CD4-positive, alpha-beta memory T cell (primary cell): ENCODE measurements around the gene IMPACT. TPM values are rescaled to one million over a fixed set of nuclear protein-coding genes. Genes with fewer than 3 reads are reported as not detected.

Experiments used
- CTCF ChIA-PET: fragments of 350-600 bp; sonication (Branson Sonifier 250); formaldehyde crosslinking; loops from one replicate; lab custom pipeline; 2021; ENCODE audit warnings: inconsistent platforms; ENCODE audit not compliant: partially characterized antibody; lab: Charles Lee
- POLR2A ChIA-PET: fragments of 350-600 bp; sonication (Branson Sonifier 250); formaldehyde crosslinking; loops from one replicate; lab custom pipeline; 2021; ENCODE audit not compliant: partially characterized antibody; lab: Charles Lee
- DNase-seq, 5 donors: peaks; one replicate each; pipeline versions ENCODE4 v3.0.0 to v3.0.0-alpha.2; 2020 to 2022; ENCODE audit warnings: mixed read lengths in 1 of 5
- H3K27ac ChIP-seq: one replicate; pipeline ENCODE4 v1.7.0; 2013; ENCODE audit warnings: low read depth, low read length
- H3K27me3 ChIP-seq: 2 replicates; pipeline ENCODE4 v1.7.0; 2013; ENCODE audit warnings: mild to moderate bottlenecking, low read length, moderate library complexity; ENCODE audit not compliant: insufficient read depth
- H3K36me3 ChIP-seq: 2 replicates; pipeline ENCODE4 v1.7.0; 2013; ENCODE audit warnings: mild to moderate bottlenecking, low read length, moderate library complexity; ENCODE audit not compliant: insufficient read depth
- H3K4me1 ChIP-seq: 2 replicates; pipeline ENCODE4 v1.7.0; 2013; ENCODE audit warnings: mild to moderate bottlenecking, low read length, moderate library complexity; ENCODE audit not compliant: insufficient read depth
- H3K4me3 ChIP-seq, 2 donors: one replicate each; pipeline ENCODE4 v1.7.0; 2013; ENCODE audit warnings: low read length in 2 of 2, mild to moderate bottlenecking in 1 of 2
- H3K9me3 ChIP-seq, 2 donors: one replicate each; pipeline ENCODE4 v1.7.0; 2013; ENCODE audit warnings: low read length in 2 of 2, control low read depth in 1 of 2; ENCODE audit not compliant: control insufficient read depth in 1 of 2
- H3K27ac Mint-ChIP-seq, 7 donors: one replicate each; pipeline ENCODE4 v1.8.0; 2020 to 2021; ENCODE audit warnings: mixed read lengths in 7 of 7, mild to moderate bottlenecking in 6 of 7, inconsistent platforms in 3 of 7, moderate library complexity in 3 of 7
- H3K27me3 Mint-ChIP-seq, 2 donors: one replicate each; pipeline ENCODE4 v1.8.0; 2020 to 2021; ENCODE audit warnings: mixed read lengths in 2 of 2
- H3K36me3 Mint-ChIP-seq, 2 donors: one replicate each; pipeline ENCODE4 v1.8.0; 2020 to 2021; ENCODE audit warnings: mixed read lengths in 2 of 2, inconsistent platforms in 1 of 2, mild to moderate bottlenecking in 1 of 2
- H3K4me1 Mint-ChIP-seq, 4 donors: one replicate each; pipeline ENCODE4 v1.8.0; 2020 to 2021; ENCODE audit warnings: mixed read lengths in 4 of 4, mild to moderate bottlenecking in 1 of 4
- H3K4me3 Mint-ChIP-seq, 8 donors: one replicate each; pipeline ENCODE4 v1.8.0; 2020 to 2021; ENCODE audit warnings: mixed read lengths in 8 of 8, mild to moderate bottlenecking in 7 of 8, moderate library complexity in 6 of 8, inconsistent platforms in 3 of 8
- H3K9me3 Mint-ChIP-seq, 8 donors: one replicate each; pipeline ENCODE4 v1.8.0; 2020 to 2021; ENCODE audit warnings: mixed read lengths in 8 of 8, mild to moderate bottlenecking in 5 of 8, inconsistent platforms in 3 of 8, moderate library complexity in 1 of 8
- intact Hi-C: fragments of 100-400 bp; cut with micrococcal nuclease; formaldehyde crosslinking; loops from one replicate; pipeline ENCODE4 v1.15.1; 2023
- polyA plus RNA-seq, 2 donors: library from polyadenylated mRNA; unstranded; fragments of 300-500 nt; fragmentation: Illumina TruSeq; gene quantifications; one replicate each; pipeline ENCODE4 v1.2.3, GENCODE V29; 2021
- total RNA-seq, 2 experiments: library from RNA; stranded (reverse); gene quantifications; one replicate each; pipeline ENCODE4 v1.2.3, GENCODE V29; 2021

The IMPACT gene
- total and polyA plus RNA-seq, 4 experiments from 2014 or later: 12.5 to 20.9 (median 15.0) TPM

DNA sequence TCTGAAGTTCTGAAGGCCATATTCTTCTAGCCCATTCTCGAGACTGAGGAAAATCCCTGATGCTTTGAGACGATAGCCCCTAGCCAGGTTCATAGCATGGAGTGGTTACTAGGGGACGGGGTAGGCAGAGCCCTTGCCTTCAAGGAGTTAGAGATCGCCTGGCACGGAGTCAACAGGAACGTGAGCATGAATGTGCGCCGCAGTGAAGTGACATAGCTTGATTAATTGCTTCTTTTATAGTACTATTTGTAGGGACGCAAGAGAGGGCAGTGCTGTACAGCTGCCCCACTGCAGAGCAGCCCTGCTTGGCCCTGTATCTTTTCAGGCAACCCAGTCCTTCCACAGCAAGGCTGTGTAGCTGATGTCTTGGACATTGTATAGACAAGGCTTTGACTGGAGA lies 60.2 kb downstream of the IMPACT start:
- no peak overlapping the region for H3K27ac ChIP-seq
- no peaks in the 10 kb centered on the region for H3K4me1 ChIP-seq
- Mint-ChIP-seq H3K9me3 (peaks cover 0 to 3% (median 0%) of the 10 kb centered on the region in 8 donors), H3K4me3 (peak overlapping the region in 1 of 8 donors; percentile 10), H3K27me3 (peaks cover 2 to 7% of the 10 kb centered on the region in 2 donors), H3K27ac (peak overlapping the region in 1 of 7 donors; percentile 78), H3K4me1 (peaks cover 9 to 21% (median 13%) of the 10 kb centered on the region in 4 donors), H3K36me3 (no peaks in the 10 kb centered on the region)
- no peaks in the 10 kb centered on the region for H3K36me3 ChIP-seq
- CTCF ChIA-PET: interaction anchor here (1.1 to 8.8 kb wide), 11 partner anchors 9 to 310 kb away, joined by 3 to 274 read pairs (median 5); no protein-coding TSS in a partner anchor
- no peaks in the 10 kb centered on the region for H3K9me3 ChIP-seq
- DNase-seq: no peak
- intact Hi-C loops: loop anchor here (2.0 kb wide), 1 partner anchor 186 kb away; no protein-coding TSS in a partner anchor
- POLR2A ChIA-PET: no interaction called here
- H3K27me3 ChIP-seq: no peaks in the 10 kb centered on the region
- no peak overlapping the region for H3K4me3 ChIP-seq

DNA sequence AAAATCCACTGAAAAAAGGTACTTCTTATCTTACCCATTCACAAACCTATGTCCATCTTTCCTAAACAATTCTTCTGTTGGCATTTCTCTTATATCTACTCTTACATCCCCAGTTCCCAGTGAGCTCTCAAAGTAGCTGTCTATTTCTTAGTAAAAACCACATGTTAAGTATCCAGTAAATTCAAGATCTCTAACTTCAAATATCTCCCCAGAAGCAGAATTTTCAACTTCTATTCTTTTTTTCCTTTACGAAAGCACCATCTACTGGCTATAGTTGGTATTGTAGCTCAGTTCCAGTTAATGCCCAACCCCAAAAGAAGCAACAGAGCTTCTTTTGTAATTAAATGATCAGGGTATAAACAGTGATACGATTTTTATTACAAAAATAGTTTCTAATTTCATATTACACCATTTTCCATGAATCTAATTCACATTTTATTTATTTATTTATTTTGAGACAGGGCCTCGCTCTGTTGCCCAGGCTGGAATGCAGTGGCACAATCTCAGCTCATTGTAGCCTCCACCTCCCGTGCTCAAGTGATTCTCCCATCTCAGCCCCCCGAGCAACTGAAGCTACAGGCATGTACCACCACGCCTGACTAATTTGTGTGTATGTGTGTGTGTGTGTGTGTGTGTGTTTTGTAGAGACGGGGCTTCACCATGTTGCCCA lies 62.5 kb downstream of the IMPACT start:
- Mint-ChIP-seq H3K27me3 (peaks cover 0 to 15% of the 10 kb centered on the region in 2 donors), H3K36me3 (no peaks in the 10 kb centered on the region), H3K27ac (peak overlapping the region in 1 of 7 donors; percentile 53), H3K4me3 (peak overlapping the region in 1 of 8 donors; percentile 30), H3K9me3 (peaks cover 0 to 3% (median 0%) of the 10 kb centered on the region in 8 donors), H3K4me1 (peaks cover 12 to 23% (median 15%) of the 10 kb centered on the region in 4 donors)
- peak in 4 of 5 donors; percentile 29 to 53 (median 37) for DNase-seq
- Histone ChIP-seq H3K27ac (no peak overlapping the region), H3K27me3 (no peaks in the 10 kb centered on the region), H3K9me3 (no peaks in the 10 kb centered on the region), H3K4me1 (no peaks in the 10 kb centered on the region), H3K36me3 (no peaks in the 10 kb centered on the region), H3K4me3 (no peak overlapping the region)
- intact Hi-C loops: loop anchor here (1.0 kb wide), 3 partner anchors 42 to 313 kb away; no protein-coding TSS in a partner anchor
- POLR2A ChIA-PET: interaction anchor here (1.2 kb wide), 1 partner anchor 130 kb away, joined by 3 read pairs; no protein-coding TSS in a partner anchor
- CTCF ChIA-PET: interaction anchor here (0.6 to 8.8 kb wide), 44 partner anchors 9 to 990 kb away, joined by 3 to 274 read pairs (median 4); partner anchors contain the start of genes HRH4 and IMPACT

DNA sequence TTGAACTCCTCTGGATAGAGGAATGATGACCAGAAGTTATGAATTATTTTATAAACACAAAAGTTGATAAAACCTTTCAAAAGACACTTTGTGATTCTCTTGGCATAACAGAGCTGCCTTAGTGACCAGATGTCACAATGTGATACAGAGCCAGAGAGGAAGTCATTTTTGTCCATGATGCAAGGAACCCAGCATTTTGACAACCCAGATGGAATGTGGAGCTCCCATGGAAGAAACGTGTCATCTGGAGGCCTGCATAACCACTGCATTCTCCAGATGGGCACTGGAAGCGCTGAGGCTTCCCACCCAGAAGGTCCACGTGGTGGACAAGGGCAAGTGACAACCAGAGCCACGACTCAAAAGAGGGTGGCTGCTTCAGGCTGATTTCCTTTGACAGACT lies 64.1 kb downstream of the IMPACT start:
- no peak overlapping the region for H3K27ac Mint-ChIP-seq
- POLR2A ChIA-PET: no interaction called here
- CTCF ChIA-PET: interaction anchor here (1.0 to 8.8 kb wide), 7 partner anchors 9 to 135 kb away, joined by 3 to 274 read pairs (median 16); partner anchors contain the start of gene HRH4
- no peaks in the 10 kb centered on the region for H3K27me3 ChIP-seq
- H3K4me3 ChIP-seq: no peak overlapping the region
- H3K27ac ChIP-seq: no peak overlapping the region
- H3K36me3 Mint-ChIP-seq: no peaks in the 10 kb centered on the region
- no peaks in the 10 kb centered on the region for H3K36me3 ChIP-seq
- H3K4me1 Mint-ChIP-seq: peaks cover 12 to 23% (median 15%) of the 10 kb centered on the region in 4 donors
- peaks cover 0 to 2% (median 0%) of the 10 kb centered on the region in 8 donors for H3K9me3 Mint-ChIP-seq
- H3K4me1 ChIP-seq: no peaks in the 10 kb centered on the region
- H3K27me3 Mint-ChIP-seq: peaks cover 0 to 13% of the 10 kb centered on the region in 2 donors
- intact Hi-C loops: no loop called here
- no peak overlapping the region for H3K4me3 Mint-ChIP-seq
- H3K9me3 ChIP-seq: no peaks in the 10 kb centered on the region
- DNase-seq: no peak

DNA sequence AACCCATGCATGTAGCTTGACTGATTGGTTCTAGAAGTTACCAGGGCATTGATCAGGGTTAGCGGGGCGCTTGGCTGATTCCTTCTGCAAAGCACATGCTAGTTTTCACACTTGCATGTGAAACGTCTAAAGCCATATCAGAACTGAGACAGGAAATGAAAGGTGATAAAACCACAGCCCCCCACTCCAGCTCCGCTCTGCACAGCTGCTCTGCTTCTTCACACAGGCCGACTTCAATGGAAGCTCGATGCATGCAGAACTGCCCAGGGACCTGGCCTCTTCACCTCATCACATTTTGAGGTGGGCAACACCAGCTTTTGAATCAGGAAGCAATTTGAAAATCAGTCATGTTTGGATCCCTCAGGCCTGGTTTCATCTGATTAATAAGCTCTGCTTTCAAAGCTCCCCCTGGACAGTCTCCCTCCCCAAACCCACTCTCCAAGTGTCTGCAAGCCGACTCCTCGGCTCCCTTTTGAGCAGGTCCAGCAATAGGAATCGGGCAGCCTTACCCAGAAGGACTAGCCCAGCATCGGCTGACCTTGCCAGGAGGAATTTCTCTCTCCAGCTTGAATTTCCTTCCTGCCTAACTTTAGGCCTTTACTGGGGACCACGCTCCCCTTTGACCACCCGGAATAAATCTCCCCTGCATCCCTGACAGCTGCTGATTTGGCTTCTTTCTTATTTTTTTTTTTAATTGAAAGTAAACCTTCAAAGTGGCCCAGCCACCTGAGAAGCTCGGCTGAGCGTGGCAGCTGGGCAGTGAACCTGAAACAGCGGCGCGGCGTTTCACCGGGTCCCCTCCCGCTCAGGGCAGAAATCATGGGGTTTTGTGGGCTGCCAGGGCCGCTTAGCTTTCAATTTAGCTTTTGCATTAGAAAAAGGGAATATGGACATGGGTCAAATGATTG lies 65.7 kb downstream of the IMPACT start:
- peak in 1 of 5 donors; percentile 12 for DNase-seq
- Histone ChIP-seq H3K27me3 (no peaks in the 10 kb centered on the region), H3K4me3 (no peak overlapping the region), H3K27ac (no peak overlapping the region), H3K36me3 (no peaks in the 10 kb centered on the region), H3K9me3 (no peaks in the 10 kb centered on the region), H3K4me1 (no peaks in the 10 kb centered on the region)
- ChIA-PET POLR2A (no interaction called here), CTCF (interaction anchor here (0.8 to 1.9 kb wide), 8 partner anchors 9 to 315 kb away, joined by 3 to 20 read pairs (median 4); no protein-coding TSS in a partner anchor)
- Mint-ChIP-seq H3K4me3 (peak overlapping the region in 1 of 8 donors; percentile 9), H3K27ac (peak overlapping the region in 1 of 7 donors; percentile 7), H3K27me3 (peaks cover 0 to 19% of the 10 kb centered on the region in 2 donors), H3K36me3 (no peaks in the 10 kb centered on the region), H3K9me3 (peaks cover 0 to 2% (median 0%) of the 10 kb centered on the region in 8 donors), H3K4me1 (peaks cover 12 to 18% (median 15%) of the 10 kb centered on the region in 4 donors)
- intact Hi-C loops: no loop called here

DNA sequence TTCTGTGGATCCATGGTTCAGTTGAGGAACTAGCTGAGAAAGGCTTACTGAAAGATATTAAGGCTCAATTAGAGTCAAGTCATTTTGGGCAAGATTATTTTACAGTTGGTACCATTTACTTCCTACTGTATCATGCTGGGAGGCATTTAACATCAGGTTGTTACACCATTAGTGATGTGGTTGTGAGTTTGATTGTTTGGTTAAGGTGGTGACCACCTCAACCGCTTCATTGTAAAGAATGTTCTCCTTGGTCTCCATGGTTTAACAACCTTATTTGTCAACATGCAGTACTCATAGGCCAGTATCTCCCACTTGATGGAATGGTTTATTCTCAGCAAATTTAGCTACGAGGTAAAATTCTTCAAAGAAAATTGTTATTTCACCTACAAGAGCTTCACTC lies 68.1 kb downstream of the IMPACT start:
- DNase-seq: no peak
- POLR2A ChIA-PET: no interaction called here

DNA sequence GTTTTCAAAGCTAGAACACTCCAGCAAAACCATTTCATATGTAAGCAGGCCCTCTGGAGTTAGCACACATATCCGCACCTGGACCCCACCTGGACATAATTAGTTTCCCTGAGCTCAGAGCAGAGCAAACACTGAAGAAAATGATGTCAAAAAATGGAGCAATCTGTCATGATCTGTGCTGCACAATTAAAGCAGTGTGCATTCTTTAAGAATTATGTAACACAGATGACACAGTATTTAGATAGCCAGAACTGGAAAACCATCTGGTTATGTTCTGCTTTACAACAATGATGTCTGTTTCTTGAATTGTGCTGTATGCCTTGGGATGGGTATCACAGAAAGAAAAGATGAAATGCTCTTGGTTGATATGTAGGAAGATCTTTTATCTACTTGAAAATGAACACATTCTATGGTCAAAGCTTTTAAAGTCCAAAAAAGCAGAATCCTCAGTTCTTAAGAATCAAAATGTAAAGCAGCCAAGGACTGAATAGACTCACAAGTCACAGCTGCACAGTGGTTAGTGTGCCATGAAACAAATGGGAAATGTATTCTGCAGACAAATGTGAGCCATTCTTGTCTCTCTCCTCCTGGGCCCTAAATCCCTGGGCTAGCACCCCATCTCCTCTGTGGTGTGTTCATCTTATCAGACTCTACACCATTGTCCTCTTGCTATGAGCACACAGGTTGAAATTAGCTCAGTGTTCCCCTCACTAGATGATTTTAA lies 70.7 kb downstream of the IMPACT start:
- ChIA-PET POLR2A (no interaction called here), CTCF (interaction anchor here (1.1 to 1.3 kb wide), 2 partner anchors 9 to 10 kb away, joined by 3 to 5 read pairs; no protein-coding TSS in a partner anchor)
- Mint-ChIP-seq H3K4me1 (no peaks in the 10 kb centered on the region), H3K27ac (no peak overlapping the region), H3K4me3 (no peak overlapping the region), H3K9me3 (no peaks in the 10 kb centered on the region), H3K27me3 (peaks cover 8 to 17% of the 10 kb centered on the region in 2 donors), H3K36me3 (peaks cover 0 to 4% of the 10 kb centered on the region in 2 donors)
- intact Hi-C loops: no loop called here
- no peak overlapping the region for H3K4me3 ChIP-seq
- H3K9me3 ChIP-seq: no peaks in the 10 kb centered on the region
- H3K27me3 ChIP-seq: no peaks in the 10 kb centered on the region
- no peak for DNase-seq
- no peaks in the 10 kb centered on the region for H3K4me1 ChIP-seq
- H3K27ac ChIP-seq: no peak overlapping the region
- no peaks in the 10 kb centered on the region for H3K36me3 ChIP-seq

More for the DNA sequence above, 68.1 kb downstream of the IMPACT start:
- Mint-ChIP-seq H3K9me3 (no peaks in the 10 kb centered on the region), H3K27ac (no peak overlapping the region), H3K4me1 (peaks cover 3 to 5% (median 5%) of the 10 kb centered on the region in 4 donors), H3K4me3 (no peak overlapping the region), H3K27me3 (peaks cover 4 to 16% of the 10 kb centered on the region in 2 donors), H3K36me3 (no peaks in the 10 kb centered on the region)
- Histone ChIP-seq H3K27me3 (no peaks in the 10 kb centered on the region), H3K4me1 (no peaks in the 10 kb centered on the region), H3K36me3 (no peaks in the 10 kb centered on the region), H3K4me3 (no peak overlapping the region), H3K9me3 (no peaks in the 10 kb centered on the region), H3K27ac (no peak overlapping the region)
- intact Hi-C loops: no loop called here
- CTCF ChIA-PET: interaction anchor here (1.1 to 1.5 kb wide), 2 partner anchors 19 to 135 kb away, joined by 3 to 4 read pairs; no protein-coding TSS in a partner anchor
